ENCODE data around the gene B4GALT5. TPM values are rescaled to one million over a fixed set of nuclear protein-coding genes. Genes with fewer than 3 reads are reported as not detected.

Gene B4GALT5
- total and polyA plus RNA-seq, 7 donors = 17.1 to 46.0 (median 21.4) TPM

GRCh38 chr20:49752201-49752903, 38.7 kb upstream of the B4GALT5 start:
- H3K4me3 ChIP-seq = no peak overlapping the region
- no peaks in the 10 kb centered on the region for H3K9me3 ChIP-seq
- 75 to 82% methylated on average over 5 of the region's 5 CpGs for WGBS, 2 donors
- H3K36me3 ChIP-seq = no peaks in the 10 kb centered on the region
- H3K27ac ChIP-seq = no peak overlapping the region
- peaks cover 0 to 30% (median 24%) of the 10 kb centered on the region in 4 donors for H3K4me1 ChIP-seq
- no peaks in the 10 kb centered on the region for H3K27me3 ChIP-seq
- intact Hi-C loops (cut with DNase I) = no loop called here
- DNase-seq = no peak
- TF ChIP-seq, protein P1, sequence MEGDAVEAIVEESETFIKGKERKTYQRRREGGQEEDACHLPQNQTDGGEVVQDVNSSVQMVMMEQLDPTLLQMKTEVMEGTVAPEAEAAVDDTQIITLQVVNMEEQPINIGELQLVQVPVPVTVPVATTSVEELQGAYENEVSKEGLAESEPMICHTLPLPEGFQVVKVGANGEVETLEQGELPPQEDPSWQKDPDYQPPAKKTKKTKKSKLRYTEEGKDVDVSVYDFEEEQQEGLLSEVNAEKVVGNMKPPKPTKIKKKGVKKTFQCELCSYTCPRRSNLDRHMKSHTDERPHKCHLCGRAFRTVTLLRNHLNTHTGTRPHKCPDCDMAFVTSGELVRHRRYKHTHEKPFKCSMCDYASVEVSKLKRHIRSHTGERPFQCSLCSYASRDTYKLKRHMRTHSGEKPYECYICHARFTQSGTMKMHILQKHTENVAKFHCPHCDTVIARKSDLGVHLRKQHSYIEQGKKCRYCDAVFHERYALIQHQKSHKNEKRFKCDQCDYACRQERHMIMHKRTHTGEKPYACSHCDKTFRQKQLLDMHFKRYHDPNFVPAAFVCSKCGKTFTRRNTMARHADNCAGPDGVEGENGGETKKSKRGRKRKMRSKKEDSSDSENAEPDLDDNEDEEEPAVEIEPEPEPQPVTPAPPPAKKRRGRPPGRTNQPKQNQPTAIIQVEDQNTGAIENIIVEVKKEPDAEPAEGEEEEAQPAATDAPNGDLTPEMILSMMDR (IDR thresholded peaks at IDR 0.05) = no peak
- TF ChIP-seq POLR2A (IDR thresholded peaks at IDR 0.05) (no peak), EP300 (IDR thresholded peaks at IDR 0.05) (no peak), POLR2AphosphoS5 (IDR thresholded peaks at IDR 0.05) (no peak)

- peak; percentile 67 for DNase-seq
- intact Hi-C loops (cut with DNase I) = no loop called here
- Histone ChIP-seq H3K9me3 (no peaks in the 10 kb centered on the region), H3K4me1 (peaks cover 0 to 34% (median 25%) of the 10 kb centered on the region in 4 donors), H3K36me3 (no peaks in the 10 kb centered on the region), H3K4me3 (no peak overlapping the region), H3K27me3 (no peaks in the 10 kb centered on the region), H3K27ac (peak overlapping the region in 1 of 4 donors; percentile 27)
- WGBS, 2 donors = 78 to 86% methylated on average over 3 of the region's 3 CpGs
- TF ChIP-seq POLR2A (IDR thresholded peaks at IDR 0.05) (no peak), POLR2AphosphoS5 (IDR thresholded peaks at IDR 0.05) (no peak), EP300 (IDR thresholded peaks at IDR 0.05) (no peak)
- TF ChIP-seq, protein P1 (IDR thresholded peaks at IDR 0.05) = no peak
Measured at GRCh38 chr20:49751397-49751736, 37.7 kb upstream of the B4GALT5 start.

DNA sequence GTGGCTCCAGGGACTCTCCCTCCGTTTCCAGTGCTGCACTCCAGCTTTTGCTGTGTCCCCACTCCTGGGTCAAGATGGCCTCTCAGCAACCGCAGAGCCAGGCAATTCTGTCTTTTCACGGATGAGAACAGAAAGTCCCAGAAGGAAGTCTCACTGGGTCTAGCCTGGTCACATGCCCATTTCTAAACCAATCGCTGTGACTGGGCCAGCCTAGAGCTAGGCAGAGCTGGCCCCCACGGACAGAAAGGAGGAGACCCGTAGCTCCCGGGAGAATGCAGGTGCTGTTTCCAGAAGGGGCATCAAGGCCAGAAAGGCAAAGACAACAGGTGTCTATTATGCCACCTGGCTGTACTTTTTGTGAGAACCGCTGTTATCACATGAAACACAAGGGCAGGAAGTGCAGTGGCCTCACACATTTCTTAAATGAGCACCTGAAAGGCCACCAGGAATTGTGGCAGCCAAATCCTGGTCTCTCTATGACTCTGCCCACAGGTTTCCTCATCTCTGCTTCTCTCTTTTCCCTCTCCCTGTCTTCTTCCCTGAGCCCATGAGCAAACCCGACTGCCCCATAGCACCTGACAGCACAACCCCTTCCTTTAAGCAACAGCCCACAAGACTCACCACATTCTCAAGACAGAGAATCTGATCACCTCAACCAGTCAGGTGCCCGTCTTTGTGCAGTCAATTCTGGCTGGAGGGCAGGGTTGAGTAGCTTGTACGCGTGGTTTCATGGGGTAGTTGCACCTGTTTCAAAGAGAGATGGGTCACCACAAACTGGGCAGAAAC, 37.1 kb upstream of the B4GALT5 start:
- Histone ChIP-seq H3K4me1 (peaks cover 0 to 34% (median 25%) of the 10 kb centered on the region in 4 donors), H3K27me3 (no peaks in the 10 kb centered on the region), H3K9me3 (no peaks in the 10 kb centered on the region), H3K36me3 (no peaks in the 10 kb centered on the region), H3K4me3 (no peak overlapping the region), H3K27ac (peak overlapping the region in 1 of 4 donors; percentile 27)
- intact Hi-C loops (cut with DNase I) = no loop called here
- WGBS, 2 donors = 72 to 82% methylated on average over 12 of the region's 12 CpGs
- no peak for DNase-seq
- TF ChIP-seq POLR2A (IDR thresholded peaks at IDR 0.05) = no peak
- TF ChIP-seq EP300 (IDR thresholded peaks at IDR 0.05) = no peak
- TF ChIP-seq, protein P1 (IDR thresholded peaks at IDR 0.05) = no peak
- no peak for TF ChIP-seq POLR2AphosphoS5 (IDR thresholded peaks at IDR 0.05)

GRCh38 chr20:49749625-49750024, 35.9 kb upstream of the B4GALT5 start:
- no peak overlapping the region for H3K27ac ChIP-seq
- no peaks in the 10 kb centered on the region for H3K27me3 ChIP-seq
- intact Hi-C loops (cut with DNase I) = loop anchor here (5.0 kb wide), 1 partner anchor 63 kb away; the partner anchor contains the start of gene SLC9A8
- H3K36me3 ChIP-seq = no peaks in the 10 kb centered on the region
- no peaks in the 10 kb centered on the region for H3K9me3 ChIP-seq
- WGBS, 2 donors = 92 to 96% methylated on average over 1 of the region's 1 CpG
- no peak overlapping the region for H3K4me3 ChIP-seq
- no peak for DNase-seq
- peaks cover 0 to 34% (median 25%) of the 10 kb centered on the region in 4 donors for H3K4me1 ChIP-seq
- TF ChIP-seq, protein P1 (IDR thresholded peaks at IDR 0.05) = no peak
- TF ChIP-seq POLR2AphosphoS5 (IDR thresholded peaks at IDR 0.05) (no peak), EP300 (IDR thresholded peaks at IDR 0.05) (no peak), POLR2A (IDR thresholded peaks at IDR 0.05) (no peak)
